ENCODE measurements around the gene TENM4. TPM values are rescaled to one million over a fixed set of nuclear protein-coding genes. Genes with fewer than 3 reads are reported as not detected.

Gene TENM4
- polyA plus RNA-seq (ENCODE audit: insufficient read length in 12 of 12) = 10 to 100 TPM in 3 of 12 donors, 1 to 10 TPM in 8, not detected in 1; 6.1 to 12.6 (median 7.8) TPM
- long read RNA-seq, donor 1 = 0 reads
- long read RNA-seq, donor 2 = 0 reads
- long read RNA-seq, donor 3 = 0 reads
- long read RNA-seq, donor 4 = 0 reads
- long read RNA-seq, donor 5 = 0 reads
- long read RNA-seq, donor 6 = 0 reads
- long read RNA-seq, donor 7 = 0 reads
- long read RNA-seq, donor 8 = 0 reads
- long read RNA-seq, donor 9 = 0 reads
- long read RNA-seq, donor 10 = 0 reads
- long read RNA-seq, donor 11 = 0 reads

- DNase-seq = peak; percentile 80
Measured at GRCh38 chr11:79440571-79441460, at the start of gene TENM4. TSS of gene TENM4 (minus strand) at chr11:79441030. CDS start at chr11:79069944, 371,086 bp downstream.

- no peak for DNase-seq
Measured at GRCh38 chr11:79488286-79488685, 47.5 kb upstream of the TENM4 start.

GRCh38 chr11:79487412-79487811 is 46.6 kb upstream of the TENM4 start:
- DNase-seq = no peak

GRCh38 chr11:79486242-79486984 is 45.6 kb upstream of the TENM4 start:
- no peak for DNase-seq

GRCh38 chr11:79485694-79486093 is 44.9 kb upstream of the TENM4 start:
- no peak for DNase-seq

GRCh38 chr11:79484872-79485271 is 44.0 kb upstream of the TENM4 start:
- DNase-seq = no peak

GRCh38 chr11:79482800-79483199 is 42.0 kb upstream of the TENM4 start:
- DNase-seq = no peak

- DNase-seq = no peak
Measured at GRCh38 chr11:79481795-79482194, 41.0 kb upstream of the TENM4 start.

- DNase-seq = no peak
Measured at GRCh38 chr11:79480864-79481263, 40.0 kb upstream of the TENM4 start.

- no peak for DNase-seq
Measured at GRCh38 chr11:79472819-79473529, 32.1 kb upstream of the TENM4 start.

- no peak for DNase-seq
Measured at GRCh38 chr11:79471071-79471844, 30.4 kb upstream of the TENM4 start.

GRCh38 chr11:79470161-79470560 is 29.3 kb upstream of the TENM4 start:
- DNase-seq = no peak

- DNase-seq = no peak
Measured at GRCh38 chr11:79467761-79468160, 26.9 kb upstream of the TENM4 start.

GRCh38 chr11:79466411-79466810 is 25.6 kb upstream of the TENM4 start:
- DNase-seq = no peak

GRCh38 chr11:79465160-79465559 is 24.3 kb upstream of the TENM4 start:
- no peak for DNase-seq

- no peak for DNase-seq
Measured at GRCh38 chr11:79461666-79462645, 21.1 kb upstream of the TENM4 start.

GRCh38 chr11:79461144-79461543 is 20.3 kb upstream of the TENM4 start:
- DNase-seq = peak; percentile 25

- DNase-seq = no peak
Measured at GRCh38 chr11:79458709-79459108, 17.9 kb upstream of the TENM4 start.

GRCh38 chr11:79456501-79456900 is 15.7 kb upstream of the TENM4 start:
- DNase-seq = no peak

GRCh38 chr11:79453617-79454016 is 12.8 kb upstream of the TENM4 start:
- DNase-seq = no peak
